HG02623 (cell line): ENCODE data around the gene CUL4A.
"Not testable (repeated sequence)": the region's sequence is repeated elsewhere in the genome, so short reads cannot be mapped to it uniquely, and the experiment has no call there.

Experiments used
- ATAC-seq: cut with Tn5 transposase; IDR thresholded peaks from one replicate; pipeline ENCODE4 v1.9.1; 2021; ENCODE audit warnings: moderate library complexity; ENCODE audit not compliant: unreplicated experiment

Gene CUL4A

GRCh38 chr13:113233101-113233500 lies 23.7 kb downstream of the CUL4A start:
- no peak for ATAC-seq

- no peak for ATAC-seq
Measured at GRCh38 chr13:113238536-113238935, 29.1 kb downstream of the CUL4A start.

- ATAC-seq = no peak
Measured at GRCh38 chr13:113239357-113239756, 29.9 kb downstream of the CUL4A start.

GRCh38 chr13:113239986-113240385 lies 30.6 kb downstream of the CUL4A start:
- ATAC-seq = no peak

- ATAC-seq = not testable (repeated sequence)
Measured at GRCh38 chr13:113241623-113242022, 32.2 kb downstream of the CUL4A start.

- no peak for ATAC-seq
Measured at GRCh38 chr13:113243847-113244246, 34.4 kb downstream of the CUL4A start.

- ATAC-seq = no peak
Measured at GRCh38 chr13:113245849-113246796, 36.7 kb downstream of the CUL4A start.

GRCh38 chr13:113252516-113253095 lies 43.2 kb downstream of the CUL4A start:
- no peak for ATAC-seq

- ATAC-seq = not testable (repeated sequence)
Measured at GRCh38 chr13:113257908-113258307, 48.5 kb downstream of the CUL4A start.

GRCh38 chr13:113258321-113259054 lies 49.1 kb downstream of the CUL4A start:
- ATAC-seq = no peak

GRCh38 chr13:113260996-113261395 lies 51.6 kb downstream of the CUL4A start:
- no peak for ATAC-seq

- not testable (repeated sequence) for ATAC-seq
Measured at GRCh38 chr13:113263016-113263415, 53.6 kb downstream of the CUL4A start.

GRCh38 chr13:113267642-113268405 lies 58.4 kb downstream of the CUL4A start:
- ATAC-seq = no peak

GRCh38 chr13:113272031-113272430 lies 62.6 kb downstream of the CUL4A start:
- no peak for ATAC-seq

GRCh38 chr13:113272701-113273181 lies 63.3 kb downstream of the CUL4A start:
- ATAC-seq = no peak

- ATAC-seq = no peak
Measured at GRCh38 chr13:113273321-113273720, 63.9 kb downstream of the CUL4A start.

- ATAC-seq = no peak
Measured at GRCh38 chr13:113273851-113274590, 64.6 kb downstream of the CUL4A start.

- ATAC-seq = no peak
Measured at GRCh38 chr13:113274721-113275120, 65.3 kb downstream of the CUL4A start.

- no peak for ATAC-seq
Measured at GRCh38 chr13:113275387-113275786, 66.0 kb downstream of the CUL4A start.

GRCh38 chr13:113280126-113280525 lies 70.7 kb downstream of the CUL4A start:
- ATAC-seq = no peak
